Thoracic aorta endothelial cell (primary cell): Measurements from ENCODE around the gene PSMF1. TPM values are rescaled to one million over a fixed set of nuclear protein-coding genes. Genes with fewer than 3 reads are reported as not detected.

Experiments used
- total RNA-seq: library from RNA; depleted of rRNA; stranded (reverse); fragments of >200 nt; gene quantifications from 2 replicates; pipeline ENCODE4 v1.2.3, GENCODE V29; 2012

PSMF1 gene, protein sequence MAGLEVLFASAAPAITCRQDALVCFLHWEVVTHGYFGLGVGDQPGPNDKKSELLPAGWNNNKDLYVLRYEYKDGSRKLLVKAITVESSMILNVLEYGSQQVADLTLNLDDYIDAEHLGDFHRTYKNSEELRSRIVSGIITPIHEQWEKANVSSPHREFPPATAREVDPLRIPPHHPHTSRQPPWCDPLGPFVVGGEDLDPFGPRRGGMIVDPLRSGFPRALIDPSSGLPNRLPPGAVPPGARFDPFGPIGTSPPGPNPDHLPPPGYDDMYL
- 103 and 160 TPM in 2 replicates for total RNA-seq

DNA sequence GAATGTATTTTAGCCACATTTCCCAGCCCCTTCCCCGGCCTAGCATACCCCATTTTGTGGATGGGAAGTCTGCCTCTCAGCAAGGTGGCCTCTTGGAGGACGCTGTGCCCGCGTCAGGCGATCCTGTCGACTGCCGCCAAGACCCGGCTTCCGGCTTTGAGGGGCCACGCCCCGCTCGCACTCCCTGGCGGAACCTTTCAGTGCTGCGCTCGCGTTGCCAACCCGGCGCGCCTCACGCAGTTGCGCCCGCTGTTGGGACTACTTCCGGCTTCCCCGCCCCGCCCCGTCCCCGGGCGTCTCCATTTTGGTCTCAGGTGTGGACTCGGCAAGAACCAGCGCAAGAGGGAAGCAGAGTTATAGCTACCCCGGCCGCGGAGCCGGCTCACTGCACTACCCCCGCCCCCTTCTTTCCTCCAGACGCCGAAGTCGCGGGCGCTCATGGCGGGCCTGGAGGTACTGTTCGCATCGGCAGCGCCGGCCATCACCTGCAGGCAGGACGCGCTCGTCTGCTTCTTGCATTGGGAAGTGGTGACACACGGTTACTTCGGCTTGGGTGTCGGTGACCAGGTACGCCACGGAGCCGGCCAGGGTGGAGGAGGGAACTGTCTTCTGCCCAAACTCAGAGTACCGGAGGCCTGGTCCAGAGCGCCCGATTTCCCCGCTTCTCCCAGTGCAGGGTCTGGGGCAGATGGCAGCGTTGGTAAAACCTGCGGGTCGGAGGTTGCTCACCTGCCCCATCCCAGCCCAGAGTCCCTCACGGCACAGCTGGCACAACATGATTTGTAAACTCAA lies at the start of gene PSMF1:
TSS of gene PSMF1 (plus strand) at position 267 of the 792 bp plus-strand sequence. CDS start at position 439, 172 bp downstream.

DNA sequence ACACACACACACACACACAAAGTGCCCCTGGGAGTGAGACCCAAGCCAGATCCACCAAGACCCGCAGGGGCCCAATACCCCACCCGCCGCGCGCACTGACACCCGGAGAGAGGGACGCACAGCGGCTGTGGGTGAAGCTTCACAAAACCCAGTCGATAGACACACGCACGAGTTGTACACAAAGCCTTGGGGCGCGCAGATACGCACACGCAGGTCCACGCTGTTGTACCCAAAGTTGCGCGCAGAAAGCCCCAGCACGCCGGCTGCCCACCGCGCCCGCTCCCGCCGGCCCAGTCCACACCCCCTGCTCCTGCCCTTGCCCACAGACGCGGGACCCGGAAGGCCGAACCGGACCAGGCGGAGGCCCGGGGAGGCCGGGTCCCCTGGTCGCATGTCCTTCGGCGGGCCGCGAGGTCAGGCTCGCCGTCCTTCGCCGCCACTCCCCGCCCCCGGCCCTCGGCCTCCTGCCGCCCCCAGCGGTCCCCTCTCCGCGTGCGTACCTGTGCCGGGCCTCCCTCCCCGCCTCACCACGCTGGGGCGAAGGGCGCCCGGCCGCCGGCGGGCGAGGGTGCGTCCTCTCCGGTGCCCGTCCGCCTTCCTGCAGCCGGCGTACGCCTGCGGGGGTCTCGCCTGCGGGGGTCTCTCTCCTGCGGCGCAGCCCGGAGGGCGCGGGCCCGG lies 66.4 kb downstream of the PSMF1 start, which contains the start of gene TMEM74B:
TSS of gene TMEM74B (minus strand) at position 344 of the 678 bp plus-strand sequence. CDS start 1,180 bp downstream, outside the sequence.

DNA sequence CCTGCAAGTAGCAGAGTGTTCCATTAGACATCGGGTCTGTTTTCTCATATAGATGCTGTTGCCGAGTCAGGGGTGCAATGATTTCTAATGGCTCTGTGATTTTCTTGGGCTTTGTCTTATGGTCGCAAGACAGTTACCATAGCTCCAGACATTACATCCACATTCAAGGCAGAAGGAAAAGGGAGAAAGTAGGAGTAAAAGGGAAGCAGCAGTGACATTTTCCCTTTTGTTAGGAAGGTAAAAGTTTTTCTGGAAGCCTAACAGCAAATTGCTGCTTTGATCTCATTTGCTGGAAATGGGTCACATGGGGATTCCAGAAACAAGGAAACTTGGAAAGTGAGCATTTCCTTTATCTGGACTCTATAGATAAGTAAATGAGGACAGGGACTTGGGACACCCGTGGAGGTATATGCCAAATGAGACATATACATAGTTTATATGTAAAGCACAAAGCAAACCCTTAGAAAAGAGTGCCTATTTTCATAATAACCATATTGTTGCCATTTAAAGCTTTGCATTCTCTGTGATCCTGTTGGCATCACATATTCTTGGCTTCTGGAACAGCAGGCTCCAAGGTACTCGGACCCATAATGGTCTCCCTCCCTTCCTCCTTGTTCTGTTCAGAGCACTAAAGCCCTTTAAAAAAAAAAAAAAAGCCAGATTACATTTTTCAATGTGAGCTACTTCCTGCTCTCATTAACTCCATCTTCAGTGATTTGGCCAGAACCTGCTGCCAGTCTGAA lies 84.5 kb downstream of the PSMF1 start, which contains the start of gene C20orf202:
TSS of gene C20orf202 (plus strand) at position 693 of the 743 bp plus-strand sequence. CDS start 132 bp downstream, outside the sequence.

Other genes starting within 250 kb of the PSMF1 start
- not detected in 2 replicates for gene ANGPT4, start 202.3 kb upstream of the PSMF1 start, total RNA-seq
- not detected in 2 replicates for gene RSPO4, start 116.3 kb upstream of the PSMF1 start, total RNA-seq
- 0.13 and 0.79 TPM in 2 replicates for gene TMEM74B, start 66.4 kb downstream of the PSMF1 start, total RNA-seq
- gene C20orf202, start 84.9 kb downstream of the PSMF1 start, total RNA-seq: not detected in 2 replicates
- 0.07 and 0.53 TPM in 2 replicates for gene RAD21L1, start 107.4 kb downstream of the PSMF1 start, total RNA-seq
- 4.8 and 6.9 TPM in 2 replicates for gene SNPH, start 147.7 kb downstream of the PSMF1 start, total RNA-seq
- 4.0 and 4.1 TPM in 2 replicates for gene SDCBP2, start 210.5 kb downstream of the PSMF1 start, total RNA-seq